SU-DHL-6 (cell line): Measurements from ENCODE around the gene NPM1.

ENCODE experiments used
- EZH2phosphoT487 ChIP-seq: fragments of 200-600 bp; sonication (generic), shearing (Covaris generic); conservative IDR thresholded peaks from 2 replicates; pipeline ENCODE4 v1.6.1; 2018; ENCODE audit warnings: mild to moderate bottlenecking, antibody characterized with exemption, low read length, moderate library complexity, mixed read lengths
- TF ChIP-seq, protein P1 (sequence below): fragments of 200-600 bp; sonication (generic); IDR thresholded peaks from one replicate; pipeline ENCODE4 v1.5.1; 2017; ENCODE audit warnings: antibody characterized with exemption, mild to moderate bottlenecking, low read length, moderate library complexity; ENCODE audit not compliant: insufficient read depth, poor library complexity, severe bottlenecking

DNA sequence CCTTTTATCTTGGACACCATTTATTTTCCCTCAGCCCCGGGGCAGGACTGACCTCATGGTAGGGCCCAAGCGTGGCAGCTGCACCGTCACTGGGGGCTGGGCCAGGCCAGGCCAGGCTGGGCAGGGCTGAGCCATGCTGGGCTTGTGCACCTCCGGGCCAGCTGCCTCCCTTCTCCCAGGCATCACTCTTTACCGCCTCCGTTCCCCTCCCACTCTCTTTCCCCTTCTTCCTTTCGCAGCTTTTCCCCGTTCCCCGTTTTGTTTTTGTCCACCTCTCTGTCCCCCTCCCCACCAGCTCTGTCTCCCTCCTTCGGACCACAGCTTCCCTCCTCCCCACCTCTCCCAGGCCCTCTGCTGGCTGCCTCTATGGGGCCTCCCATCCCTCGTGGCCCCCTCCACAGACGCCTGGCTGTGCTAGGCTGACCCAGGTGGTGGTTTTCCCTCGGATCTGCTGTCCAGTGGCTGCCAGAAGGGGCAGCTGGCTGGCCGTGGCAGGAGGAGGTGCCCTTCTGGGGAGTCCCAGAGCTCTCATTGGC is 49.7 kb downstream of the NPM1 start:
- TF ChIP-seq, protein P1, sequence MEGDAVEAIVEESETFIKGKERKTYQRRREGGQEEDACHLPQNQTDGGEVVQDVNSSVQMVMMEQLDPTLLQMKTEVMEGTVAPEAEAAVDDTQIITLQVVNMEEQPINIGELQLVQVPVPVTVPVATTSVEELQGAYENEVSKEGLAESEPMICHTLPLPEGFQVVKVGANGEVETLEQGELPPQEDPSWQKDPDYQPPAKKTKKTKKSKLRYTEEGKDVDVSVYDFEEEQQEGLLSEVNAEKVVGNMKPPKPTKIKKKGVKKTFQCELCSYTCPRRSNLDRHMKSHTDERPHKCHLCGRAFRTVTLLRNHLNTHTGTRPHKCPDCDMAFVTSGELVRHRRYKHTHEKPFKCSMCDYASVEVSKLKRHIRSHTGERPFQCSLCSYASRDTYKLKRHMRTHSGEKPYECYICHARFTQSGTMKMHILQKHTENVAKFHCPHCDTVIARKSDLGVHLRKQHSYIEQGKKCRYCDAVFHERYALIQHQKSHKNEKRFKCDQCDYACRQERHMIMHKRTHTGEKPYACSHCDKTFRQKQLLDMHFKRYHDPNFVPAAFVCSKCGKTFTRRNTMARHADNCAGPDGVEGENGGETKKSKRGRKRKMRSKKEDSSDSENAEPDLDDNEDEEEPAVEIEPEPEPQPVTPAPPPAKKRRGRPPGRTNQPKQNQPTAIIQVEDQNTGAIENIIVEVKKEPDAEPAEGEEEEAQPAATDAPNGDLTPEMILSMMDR, result no peak
- no peak for TF ChIP-seq EZH2phosphoT487
